IPS-18c (cell line): ENCODE measurements around the gene GNB3.
"Not testable (repeated sequence)": the region's sequence is repeated elsewhere in the genome, so short reads cannot be mapped to it uniquely, and the experiment has no call there.

Experiments
- H3K4me3 ChIP-seq: 2 replicates; pipeline ENCODE4 v1.7.0; 2013; ENCODE audit warnings: low read depth, mild to moderate bottlenecking, low read length, moderate library complexity; ENCODE audit not compliant: insufficient read depth
- H3K9me3 ChIP-seq: one replicate; pipeline ENCODE4 v1.6.1; 2013; ENCODE audit warnings: mild to moderate bottlenecking, low read length, moderate library complexity; ENCODE audit not compliant: control insufficient read depth, insufficient read depth

Gene GNB3

GRCh38 chr12:6849976-6850560 is 9.3 kb downstream of the GNB3 start:
- H3K9me3 ChIP-seq: no peaks in the 10 kb centered on the region
- peak overlapping the region; percentile 79 for H3K4me3 ChIP-seq

- peak overlapping the region; percentile 79 for H3K4me3 ChIP-seq
- no peaks in the 10 kb centered on the region for H3K9me3 ChIP-seq
Observed at GRCh38 chr12:6850796-6851152, 10.0 kb downstream of the GNB3 start.

GRCh38 chr12:6851153-6851920 is 10.6 kb downstream of the GNB3 start, which contains the start of gene CDCA3:
TSS of gene CDCA3 (minus strand) at chr12:6851286. CDS start at chr12:6850952, 334 bp downstream.
- H3K4me3 ChIP-seq: peak within 1 kb of the TSS; percentile 79
- H3K9me3 ChIP-seq: no peaks in the 10 kb centered on the region

- peak within 1 kb of the TSS; percentile 79 for H3K4me3 ChIP-seq
- no peaks in the 10 kb centered on the region for H3K9me3 ChIP-seq
Observed at GRCh38 chr12:6851921-6852650, 11.4 kb downstream of the GNB3 start, which contains the start of gene USP5. TSS of gene USP5 (plus strand) at chr12:6852150. CDS start at chr12:6852180, 30 bp downstream.

GRCh38 chr12:6852651-6853354 is 12.1 kb downstream of the GNB3 start:
- no peaks in the 10 kb centered on the region for H3K9me3 ChIP-seq
- H3K4me3 ChIP-seq: peak overlapping the region; percentile 79

- Histone ChIP-seq H3K4me3 (no peak overlapping the region), H3K9me3 (no peaks in the 10 kb centered on the region)
Observed at GRCh38 chr12:6853626-6854025, 12.9 kb downstream of the GNB3 start.

GRCh38 chr12:6854036-6854435 is 13.3 kb downstream of the GNB3 start:
- no peak overlapping the region for H3K4me3 ChIP-seq

DNA sequence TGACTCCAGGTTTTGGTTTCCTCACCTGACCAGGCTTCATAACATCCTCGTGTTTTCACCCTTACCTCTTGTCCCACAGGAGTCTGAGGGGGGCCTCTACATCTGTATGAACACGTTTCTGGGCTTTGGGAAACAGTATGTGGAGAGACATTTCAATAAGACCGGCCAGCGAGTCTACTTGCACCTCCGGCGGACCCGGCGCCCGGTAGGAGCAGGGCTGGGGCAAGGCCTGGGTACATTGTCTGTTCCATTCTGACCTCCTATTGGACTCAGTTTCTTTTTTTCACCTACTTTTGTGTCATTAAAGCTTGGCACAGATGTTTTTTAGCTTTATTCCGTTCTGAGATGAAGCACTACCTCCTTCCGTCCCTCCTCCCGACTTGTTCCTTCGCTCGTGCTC is 14.6 kb downstream of the GNB3 start:
- Histone ChIP-seq H3K9me3 (no peaks in the 10 kb centered on the region), H3K4me3 (no peak overlapping the region)

More at GRCh38 chr12:6854036-6854435, 13.3 kb downstream of the GNB3 start:
- no peaks in the 10 kb centered on the region for H3K9me3 ChIP-seq

DNA sequence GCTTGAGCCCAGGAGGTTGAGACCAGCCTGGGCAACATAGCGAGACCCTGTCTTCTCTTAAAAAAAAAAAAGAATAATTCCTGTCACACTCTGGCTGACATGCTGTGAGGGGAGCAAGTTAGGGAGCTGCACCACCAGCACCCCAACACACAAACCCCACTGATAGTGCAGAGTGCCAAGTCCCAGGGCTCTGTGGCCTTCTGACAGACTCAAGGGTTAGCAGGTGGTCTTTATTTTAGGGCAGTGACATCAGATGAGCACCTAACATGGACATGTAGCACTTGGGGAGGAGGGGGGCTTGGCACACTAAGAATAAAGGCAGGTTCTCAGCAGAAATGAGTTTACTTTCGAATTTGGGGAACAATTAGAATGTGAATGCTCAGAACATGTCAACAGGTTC is 18.1 kb downstream of the GNB3 start:
- Histone ChIP-seq H3K4me3 (no peak overlapping the region), H3K9me3 (no peaks in the 10 kb centered on the region)

GRCh38 chr12:6860116-6860515 is 19.4 kb downstream of the GNB3 start:
- Histone ChIP-seq H3K9me3 (no peaks in the 10 kb centered on the region), H3K4me3 (no peak overlapping the region)

- no peak overlapping the region for H3K4me3 ChIP-seq
- no peaks in the 10 kb centered on the region for H3K9me3 ChIP-seq
Observed at GRCh38 chr12:6860942-6861341, 20.2 kb downstream of the GNB3 start.

- no peak overlapping the region for H3K4me3 ChIP-seq
- H3K9me3 ChIP-seq: no peaks in the 10 kb centered on the region
Observed at GRCh38 chr12:6861391-6861790, 20.7 kb downstream of the GNB3 start.

DNA sequence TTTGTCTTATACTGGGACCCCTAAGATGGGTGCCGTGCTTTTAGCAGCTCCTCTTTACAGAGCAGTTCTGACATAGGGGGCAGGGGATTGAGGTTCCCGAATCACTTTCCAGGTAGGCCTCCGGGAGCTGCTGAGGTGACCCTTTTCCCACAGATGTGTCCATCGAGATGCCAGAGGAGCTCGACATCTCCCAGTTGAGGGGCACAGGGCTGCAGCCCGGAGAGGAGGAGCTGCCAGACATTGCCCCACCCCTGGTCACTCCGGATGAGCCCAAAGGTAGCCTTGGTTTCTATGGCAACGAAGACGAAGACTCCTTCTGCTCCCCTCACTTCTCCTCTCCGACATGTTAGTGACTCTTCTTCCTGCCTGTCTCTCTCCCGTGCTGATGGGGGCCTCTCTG is 22.3 kb downstream of the GNB3 start:
- Histone ChIP-seq H3K4me3 (no peak overlapping the region), H3K9me3 (no peaks in the 10 kb centered on the region)

GRCh38 chr12:6863586-6864321 is 23.0 kb downstream of the GNB3 start:
- Histone ChIP-seq H3K4me3 (no peak overlapping the region), H3K9me3 (peaks cover 2% of the 10 kb centered on the region)

- H3K9me3 ChIP-seq, H3K4me3 ChIP-seq: not testable (repeated sequence)
Observed at GRCh38 chr12:6865307-6865706, 24.6 kb downstream of the GNB3 start.

- peak overlapping the region; percentile 45 for H3K4me3 ChIP-seq
- H3K9me3 ChIP-seq: peaks cover 2% of the 10 kb centered on the region
Observed at GRCh38 chr12:6866163-6866919, 25.6 kb downstream of the GNB3 start.
